GM12878 (cell line): ENCODE results near the gene RHBDF2. TPM values are rescaled to one million over a fixed set of nuclear protein-coding genes. Genes with fewer than 3 reads are reported as not detected.
A peak's percentile ranks its signal among the peaks of the same experiment; 100 is the strongest.
"Not testable (repeated sequence)": the region's sequence is repeated elsewhere in the genome, so short reads cannot be mapped to it uniquely, and the experiment has no call there.

ENCODE experiments used
- ATAC-seq: fragments of 200-7000 bp; cut with Tn5 transposase; 3 replicates; pipeline ENCODE4 v1.9.1; 2020; ENCODE audit warnings: mild to moderate bottlenecking, moderate library complexity
- BruUV-seq: library from RNA; stranded (reverse); fragments of 400-500 nt; replicated peaks from 2 replicates; lab custom pipeline; 2021; lab: Mats Ljungman, UMichigan
- CTCF ChIA-PET: fragments of 300-600 bp; sonication (Branson Sonifier 250); formaldehyde crosslinking; extraction: SDS; loops from one replicate; lab custom pipeline; 2021; ENCODE audit warnings: inconsistent platforms; lab: Yijun Ruan, JAX
- POLR2A ChIA-PET: fragments of 350-600 bp; formaldehyde crosslinking; extraction: SDS; loops from one replicate; lab custom pipeline; 2021; ENCODE audit warnings: inconsistent platforms; lab: Charles Lee
- RAD21 ChIA-PET: fragments of 300-600 bp; sonication (Branson Sonifier 250); formaldehyde crosslinking; loops from one replicate; lab custom pipeline; 2023; ENCODE audit warnings: antibody characterized with exemption; ENCODE audit not compliant: unreplicated experiment; lab: Charles Lee
- SMC1A ChIA-PET: fragments of 300-600 bp; sonication (Branson Sonifier 250); formaldehyde crosslinking; loops from one replicate; lab custom pipeline; 2023; ENCODE audit not compliant: unreplicated experiment, uncharacterized antibody; lab: Charles Lee
- DNase-seq: peaks from one replicate; pipeline ENCODE4 v3.0.0-alpha.2; 2011; ENCODE audit warnings: low read depth, low spot score
- FAIRE-seq: peaks from 3 replicates; lab custom pipeline; 2011; peaks lifted over from hg19 to GRCh38; lab: Jason Lieb, UNC
- H2AFZ ChIP-seq: 2 replicates; pipeline ENCODE4 v1.6.0; 2011; ENCODE audit warnings: low read depth, low read length, control low read depth; ENCODE audit not compliant: control insufficient read depth
- H3K27ac ChIP-seq: 2 replicates; pipeline ENCODE4 v1.5.1; 2011; ENCODE audit warnings: control low read depth; ENCODE audit not compliant: control insufficient read depth, insufficient read depth
- H3K27me3 ChIP-seq, 2 experiments: replicated peaks in 1 of 2; 2 replicates each; pipeline versions ENCODE4 v1.6.0 to v1.6.1; 2011; ENCODE audit warnings: low read length in 1 of 2; ENCODE audit not compliant: control insufficient read depth in 2 of 2, insufficient read depth in 2 of 2
- H3K36me3 ChIP-seq, 2 experiments: 2 replicates each; pipeline ENCODE4 v1.5.1; 2011; ENCODE audit warnings: low read length in 1 of 2; ENCODE audit not compliant: control insufficient read depth in 2 of 2, insufficient read depth in 2 of 2
- H3K4me1 ChIP-seq: 2 replicates; pipeline ENCODE4 v1.6.1; 2011; ENCODE audit warnings: mild to moderate bottlenecking, low read length, moderate library complexity, mixed read lengths; ENCODE audit not compliant: control insufficient read depth, insufficient read depth
- H3K4me2 ChIP-seq: 2 replicates; pipeline ENCODE4 v1.6.0; 2011; ENCODE audit warnings: control low read depth; ENCODE audit not compliant: control insufficient read depth, insufficient read depth
- H3K4me3 ChIP-seq: fragments of 200-600 bp; sonication (generic); 2 replicates; pipeline ENCODE4 v1.5.1; 2016
- H3K79me2 ChIP-seq: 2 replicates; pipeline ENCODE4 v1.6.0; 2011; ENCODE audit warnings: low read length; ENCODE audit not compliant: control insufficient read depth, insufficient read depth
- H3K9ac ChIP-seq: 2 replicates; pipeline ENCODE4 v1.8.0; 2011; ENCODE audit warnings: low read length, control low read depth, mixed read lengths; ENCODE audit not compliant: control insufficient read depth, insufficient read depth
- H3K9me3 ChIP-seq: replicated peaks from 3 replicates; pipeline ENCODE4 v1.5.1; 2011; ENCODE audit warnings: mild to moderate bottlenecking, low read length; ENCODE audit not compliant: control insufficient read depth, insufficient read depth
- H4K20me1 ChIP-seq: 2 replicates; pipeline ENCODE4 v1.6.0; 2011; ENCODE audit not compliant: control insufficient read depth, insufficient read depth
- GATAD2B ChIP-seq: fragments of 450-650 bp; conservative IDR thresholded peaks from 2 replicates; pipeline ENCODE4 v1.6.1; 2017; ENCODE audit warnings: low read depth, mild to moderate bottlenecking, moderate library complexity
- IKZF2 ChIP-seq, 2 experiments: fragments of 450-650 bp; IDR thresholded peaks; 2 replicates each; pipeline ENCODE4 v1.6.1; 2017; ENCODE audit warnings: mild to moderate bottlenecking in 2 of 2, moderate library complexity in 2 of 2
- TBL1XR1 ChIP-seq: IDR thresholded peaks from 2 replicates; pipeline ENCODE4 v1.6.1; 2012; ENCODE audit warnings: low read depth, low read length, improper control_type of control experiment
- USF1 ChIP-seq: IDR thresholded peaks from 2 replicates; pipeline ENCODE4 v1.6.1; 2011; ENCODE audit warnings: borderline replicate concordance, low read depth, mild to moderate bottlenecking, moderate library complexity, mixed read lengths, low read length; ENCODE audit not compliant: insufficient read depth; ENCODE audit errors: extremely low read length
- ZNF687 ChIP-seq: fragments of 450-650 bp; IDR thresholded peaks from 2 replicates; pipeline ENCODE4 v1.6.1; 2017; ENCODE audit warnings: mild to moderate bottlenecking, moderate library complexity
- WGBS: methylation state at CpG from one replicate; pipeline ENCODE4 v1.1.6; 2016; ENCODE audit warnings: low lambda C conversion rate; ENCODE audit not compliant: insufficient replicate concordance, insufficient coverage; ENCODE audit errors: missing lambda C conversion rate; 5-methylcytosine and 5-hydroxymethylcytosine counted together
- in situ Hi-C: fragments of 300-500 bp; cut with MboI; formaldehyde crosslinking; loops from 9 replicates; pipeline ENCODE4 v1.14.3; 2018; ENCODE audit warnings: mixed read lengths
- intact Hi-C: fragments of 100-400 bp; cut with micrococcal nuclease; formaldehyde crosslinking; loops from one replicate; pipeline ENCODE4 v1.14.2; 2022; ENCODE audit not compliant: unreplicated experiment
- polyA plus RNA-seq, 11 experiments: library from polyadenylated mRNA; depleted of rRNA in 4 of 11; unstranded in 6 of 11; stranded (reverse) in 5 of 11; fragments of >200 nt; fragmentation: Nextera tagmentation in 4 of 11; fragmentation: Illumina TruSeq in 1 of 11; extraction: Ambion mirVana in 4 of 11; extraction: Trizol in 1 of 11; gene quantifications; 1 replicate in 1 of 11; 2 replicates in 10 of 11; pipeline versions ENCODE4 v1.2.1 to v1.2.3, GENCODE V29; 2011 to 2016; ENCODE audit warnings: inconsistent platforms in 2 of 11, missing spikeins in 2 of 11, low read depth in 1 of 11
- total RNA-seq, 4 experiments: library from RNA; depleted of rRNA in 3 of 4; stranded (reverse); fragments of >200 nt in 3 of 4; fragmentation: Illumina TruSeq in 1 of 4; extraction: Trizol in 1 of 4; gene quantifications; 2 replicates each; pipeline versions ENCODE4 v1.2.1 to v1.2.3, GENCODE V29; 2013 to 2021
- TF ChIP-seq, protein P1 (sequence below): IDR thresholded peaks from 2 replicates; pipeline ENCODE4 v1.6.1; 2012; ENCODE audit warnings: low read depth, low read length, improper control_type of control experiment

RHBDF2 gene
- total and polyA plus RNA-seq, 10 of the 15 experiments (the other 5 are each of a cell fraction or from before 2014, with no cell fraction given), result 0.97 to 43.0 (median 18.7) TPM

DNA sequence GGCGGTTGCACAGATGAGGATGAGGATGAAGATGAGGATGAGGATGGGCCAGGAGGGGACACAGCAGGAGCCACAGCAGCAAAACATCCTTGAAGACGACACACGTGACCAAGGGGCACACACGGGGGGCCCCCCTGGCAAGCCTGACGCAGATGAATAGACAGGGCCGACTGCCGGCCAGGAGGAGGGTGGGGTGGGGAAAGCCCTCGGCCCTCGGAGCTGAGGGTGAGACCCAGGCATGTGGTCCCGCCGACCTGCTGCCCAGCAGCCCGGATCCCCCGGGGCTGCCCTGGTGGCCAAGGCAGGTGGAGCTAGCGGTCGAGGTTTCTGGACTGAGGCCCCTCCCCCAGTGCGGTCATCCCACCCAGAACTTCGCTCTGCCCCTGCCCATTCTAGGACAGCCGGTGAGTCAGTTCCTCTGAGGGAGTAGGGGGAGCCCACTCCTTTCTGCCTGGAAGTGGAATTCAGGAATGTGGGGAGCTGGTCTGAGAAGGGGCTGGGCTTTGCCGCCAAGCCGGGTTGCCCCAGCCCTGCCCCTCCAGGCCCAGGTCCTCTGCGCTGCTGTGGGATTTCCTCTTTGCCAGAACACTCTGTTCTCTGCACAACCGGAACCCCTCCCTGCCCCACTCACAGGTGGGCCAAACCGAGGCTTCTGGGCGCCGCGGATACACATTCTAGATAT lies 26.3 kb upstream of the RHBDF2 start (continued):
- peak; percentile 65 for TF ChIP-seq USF1
- peak; percentile 41; the same call in 1 of the 2 replicates for TF ChIP-seq ZNF687
- TF ChIP-seq, protein P1, sequence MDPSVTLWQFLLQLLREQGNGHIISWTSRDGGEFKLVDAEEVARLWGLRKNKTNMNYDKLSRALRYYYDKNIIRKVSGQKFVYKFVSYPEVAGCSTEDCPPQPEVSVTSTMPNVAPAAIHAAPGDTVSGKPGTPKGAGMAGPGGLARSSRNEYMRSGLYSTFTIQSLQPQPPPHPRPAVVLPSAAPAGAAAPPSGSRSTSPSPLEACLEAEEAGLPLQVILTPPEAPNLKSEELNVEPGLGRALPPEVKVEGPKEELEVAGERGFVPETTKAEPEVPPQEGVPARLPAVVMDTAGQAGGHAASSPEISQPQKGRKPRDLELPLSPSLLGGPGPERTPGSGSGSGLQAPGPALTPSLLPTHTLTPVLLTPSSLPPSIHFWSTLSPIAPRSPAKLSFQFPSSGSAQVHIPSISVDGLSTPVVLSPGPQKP, result peak; percentile 59; the same call in 1 of the 2 replicates
- no peak for TF ChIP-seq TBL1XR1
- TF ChIP-seq GATAD2B, result peak; percentile 25; the same call in 1 of the 2 replicates
- peak in 1 of 2 experiments; percentile 31; a peak in 1 of 4 replicates for TF ChIP-seq IKZF2 (IDR thresholded peaks at IDR 0.05)

DNA sequence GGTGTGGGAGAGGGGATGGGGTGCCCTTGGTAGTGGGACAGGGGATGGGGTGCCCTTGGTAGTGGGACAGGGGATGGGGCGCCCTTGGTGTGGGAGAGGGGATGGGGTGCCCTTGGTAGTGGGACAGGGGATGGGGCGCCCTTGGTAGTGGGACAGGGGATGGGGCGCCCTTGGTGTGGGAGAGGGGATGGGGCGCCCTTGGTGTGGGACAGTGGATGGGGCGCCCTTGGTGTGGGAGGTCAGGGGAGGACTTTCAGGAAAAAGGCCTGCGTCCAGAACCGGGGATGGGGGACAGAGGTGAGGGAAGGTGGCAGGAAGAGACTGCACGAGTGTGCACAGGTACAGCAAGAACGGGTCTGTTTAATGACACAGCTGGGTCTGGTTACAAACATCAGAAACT lies 25.8 kb upstream of the RHBDF2 start:
- H3K9me3 ChIP-seq, H3K36me3 ChIP-seq, H3K79me2 ChIP-seq, in situ Hi-C loops, H3K27ac ChIP-seq, H3K9ac ChIP-seq, H3K4me2 ChIP-seq, intact Hi-C loops, H3K4me3 ChIP-seq, BruUV-seq, ATAC-seq, DNase-seq, H4K20me1 ChIP-seq, H3K27me3 ChIP-seq: not testable (repeated sequence)
- ChIA-PET SMC1A (interaction anchor here (1.1 to 2.8 kb wide), 5 partner anchors 18 to 98 kb away, joined by 3 to 16 read pairs (median 13); no protein-coding TSS in a partner anchor), POLR2A (interaction anchor here (1.0 to 2.1 kb wide), 3 partner anchors 25 to 33 kb away, joined by 3 to 13 read pairs (median 5); no protein-coding TSS in a partner anchor), CTCF (interaction anchor here (1.6 to 4.0 kb wide), 6 partner anchors 19 to 155 kb away, joined by 5 to 41 read pairs (median 18); no protein-coding TSS in a partner anchor), RAD21 (interaction anchor here (0.8 to 2.5 kb wide), 6 partner anchors 16 to 97 kb away, joined by 3 to 20 read pairs (median 8); no protein-coding TSS in a partner anchor)
- Histone ChIP-seq H3K4me1 (peaks cover 12% of the 10 kb centered on the region), H2AFZ (peak overlapping the region; percentile 84; the same call in 1 of the 2 replicates)
- peak; percentile 64 for FAIRE-seq
- WGBS, result 8% methylated on average over 5 of the region's 9 CpGs

- H3K4me2 ChIP-seq, H3K27me3 ChIP-seq, H3K79me2 ChIP-seq, H4K20me1 ChIP-seq, H3K9ac ChIP-seq, intact Hi-C loops, H3K27ac ChIP-seq, DNase-seq, H3K36me3 ChIP-seq, H3K4me3 ChIP-seq, H3K9me3 ChIP-seq, FAIRE-seq, POLR2A ChIA-PET, in situ Hi-C loops, H2AFZ ChIP-seq, ATAC-seq, BruUV-seq: not testable (repeated sequence)
- ChIA-PET SMC1A (interaction anchor here (1.1 kb wide), 1 partner anchor 21 kb away, joined by 3 read pairs; no protein-coding TSS in a partner anchor), CTCF (interaction anchor here (3.3 to 5.9 kb wide), 2 partner anchors 21 to 98 kb away, joined by 36 to 81 read pairs; no protein-coding TSS in a partner anchor), RAD21 (interaction anchor here (1.2 to 2.5 kb wide), 2 partner anchors 24 to 98 kb away, joined by 8 to 15 read pairs; no protein-coding TSS in a partner anchor)
- 71% methylated on average over 8 of the region's 8 CpGs for WGBS
- peaks cover 12% of the 10 kb centered on the region for H3K4me1 ChIP-seq
Observed at GRCh38 chr17:76525513-76525833, 24.2 kb upstream of the RHBDF2 start.
